HG03196 (cell line): ENCODE data around the gene ITPKA.

Source experiments
- ATAC-seq: cut with Tn5 transposase; IDR thresholded peaks from one replicate; pipeline ENCODE4 v1.9.1; 2021; ENCODE audit not compliant: unreplicated experiment

Gene ITPKA

GRCh38 chr15:41507820-41508290 is 14.2 kb downstream of the ITPKA start:
- ATAC-seq = no peak

GRCh38 chr15:41510728-41511127 is 17.1 kb downstream of the ITPKA start:
- ATAC-seq = no peak

DNA sequence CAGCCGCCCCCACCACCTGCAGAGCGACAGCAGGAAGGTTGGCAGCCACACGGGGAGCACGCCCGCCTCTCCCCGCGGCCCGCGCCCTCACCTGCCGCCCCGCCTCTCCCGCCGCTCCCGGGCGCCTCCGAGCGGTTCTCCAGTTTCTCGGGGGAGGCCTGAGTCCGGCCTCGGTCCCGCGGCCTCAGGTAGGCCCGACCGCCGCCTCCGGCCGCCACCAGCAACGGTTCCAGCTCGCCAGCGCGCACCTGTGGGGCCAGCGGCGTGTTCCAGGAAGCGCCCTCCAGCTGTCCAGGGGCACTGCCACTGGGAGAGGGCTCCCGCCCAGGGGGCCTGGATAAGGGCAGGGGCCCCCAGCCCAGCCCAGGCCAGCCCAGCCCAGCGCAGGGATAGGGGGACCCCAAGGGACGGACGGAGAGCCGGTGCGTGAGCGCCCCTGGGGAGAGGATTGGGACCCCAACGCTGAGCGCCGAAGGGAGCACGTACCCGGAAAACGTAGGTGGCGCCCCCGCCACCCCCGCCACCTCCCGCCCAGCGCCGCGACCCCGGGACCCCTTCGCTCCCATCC is 17.7 kb downstream of the ITPKA start:
- ATAC-seq = no peak

DNA sequence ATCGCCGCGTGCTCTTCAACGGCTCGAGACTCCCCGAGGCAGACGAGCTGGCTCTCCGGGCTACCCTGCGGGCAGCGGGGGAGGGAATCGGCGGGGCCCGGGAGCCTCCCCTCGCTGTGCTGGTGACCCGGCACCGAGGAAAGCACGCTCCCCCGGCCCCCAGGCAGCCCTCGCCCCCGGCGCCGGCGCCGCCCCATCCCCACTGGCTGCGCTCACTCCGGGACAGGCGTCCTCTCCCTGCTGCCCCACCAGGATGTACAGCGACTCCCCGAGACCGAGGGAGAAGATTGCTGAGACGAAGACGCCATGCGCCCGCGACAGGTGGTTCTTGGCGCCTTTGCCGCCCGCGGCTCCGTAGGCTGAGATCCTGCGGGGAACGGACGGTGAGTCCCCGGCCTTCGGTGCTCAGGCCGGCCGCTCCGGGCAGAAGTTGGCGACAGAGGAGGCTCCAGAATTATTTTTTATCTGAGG is 18.3 kb downstream of the ITPKA start:
- ATAC-seq = no peak

- no peak for ATAC-seq
Observed at GRCh38 chr15:41512512-41512939, 18.9 kb downstream of the ITPKA start.

GRCh38 chr15:41512940-41513505 is 19.3 kb downstream of the ITPKA start:
- ATAC-seq = no peak

- ATAC-seq = no peak
Observed at GRCh38 chr15:41513506-41514227, 20.0 kb downstream of the ITPKA start, which contains the start of gene LTK. Gene LTK, minus strand, starts transcription at chr15:41513827. Its CDS starts 118 bp downstream, at chr15:41513709.

GRCh38 chr15:41517895-41518449 is 24.3 kb downstream of the ITPKA start:
- no peak for ATAC-seq

GRCh38 chr15:41520636-41521035 is 27.0 kb downstream of the ITPKA start:
- ATAC-seq = no peak

- no peak for ATAC-seq
Observed at GRCh38 chr15:41521614-41522013, 27.9 kb downstream of the ITPKA start.

- no peak for ATAC-seq
Observed at GRCh38 chr15:41523097-41523496, 29.4 kb downstream of the ITPKA start.

GRCh38 chr15:41530363-41530956 is 36.8 kb downstream of the ITPKA start:
- ATAC-seq = no peak

GRCh38 chr15:41535544-41535943 is 41.9 kb downstream of the ITPKA start:
- no peak for ATAC-seq

GRCh38 chr15:41536866-41537265 is 43.2 kb downstream of the ITPKA start:
- ATAC-seq = no peak

DNA sequence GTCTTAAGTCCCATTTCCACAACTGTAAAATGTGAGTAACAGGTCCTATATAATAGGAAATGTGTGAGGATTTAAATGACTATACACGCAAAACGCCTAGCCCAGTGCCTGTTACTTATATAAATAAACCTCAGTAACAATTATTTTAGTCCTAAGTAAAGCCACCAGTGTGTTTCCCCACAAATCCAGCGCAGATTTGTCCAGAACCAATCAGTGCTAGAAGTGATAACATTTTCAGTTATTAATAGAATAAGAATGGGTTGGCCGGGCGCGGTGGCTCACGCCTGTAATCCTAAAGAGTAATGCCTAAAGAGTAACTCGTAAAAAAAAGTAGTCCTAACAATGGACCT is 49.8 kb downstream of the ITPKA start:
- no peak for ATAC-seq

- ATAC-seq = no peak
Observed at GRCh38 chr15:41544650-41545015, 51.0 kb downstream of the ITPKA start.

- ATAC-seq = no peak
Observed at GRCh38 chr15:41545218-41545617, 51.5 kb downstream of the ITPKA start.

- no peak for ATAC-seq
Observed at GRCh38 chr15:41546851-41547786, 53.4 kb downstream of the ITPKA start.

- ATAC-seq = no peak
Observed at GRCh38 chr15:41550066-41550775, 56.5 kb downstream of the ITPKA start.
